ENCODE results near the gene MLLT1.

- TF ChIP-seq, protein P1, sequence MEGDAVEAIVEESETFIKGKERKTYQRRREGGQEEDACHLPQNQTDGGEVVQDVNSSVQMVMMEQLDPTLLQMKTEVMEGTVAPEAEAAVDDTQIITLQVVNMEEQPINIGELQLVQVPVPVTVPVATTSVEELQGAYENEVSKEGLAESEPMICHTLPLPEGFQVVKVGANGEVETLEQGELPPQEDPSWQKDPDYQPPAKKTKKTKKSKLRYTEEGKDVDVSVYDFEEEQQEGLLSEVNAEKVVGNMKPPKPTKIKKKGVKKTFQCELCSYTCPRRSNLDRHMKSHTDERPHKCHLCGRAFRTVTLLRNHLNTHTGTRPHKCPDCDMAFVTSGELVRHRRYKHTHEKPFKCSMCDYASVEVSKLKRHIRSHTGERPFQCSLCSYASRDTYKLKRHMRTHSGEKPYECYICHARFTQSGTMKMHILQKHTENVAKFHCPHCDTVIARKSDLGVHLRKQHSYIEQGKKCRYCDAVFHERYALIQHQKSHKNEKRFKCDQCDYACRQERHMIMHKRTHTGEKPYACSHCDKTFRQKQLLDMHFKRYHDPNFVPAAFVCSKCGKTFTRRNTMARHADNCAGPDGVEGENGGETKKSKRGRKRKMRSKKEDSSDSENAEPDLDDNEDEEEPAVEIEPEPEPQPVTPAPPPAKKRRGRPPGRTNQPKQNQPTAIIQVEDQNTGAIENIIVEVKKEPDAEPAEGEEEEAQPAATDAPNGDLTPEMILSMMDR (IDR thresholded peaks at IDR 0.05) = no peak
- TF ChIP-seq POLR2A (IDR thresholded peaks at IDR 0.05; ENCODE audit: low read depth) = no peak
Measured at GRCh38 chr19:6224308-6224675, 55.5 kb downstream of the MLLT1 start.
